GM13977 (cell line): ENCODE results near the gene MLLT3.
"Not testable (repeated sequence)": the region's sequence is repeated elsewhere in the genome, so short reads cannot be mapped to it uniquely, and the experiment has no call there.

Experiments
- DNase-seq: peaks from one replicate; pipeline ENCODE4 v3.0.0; 2012; ENCODE audit warnings: low spot score
- CTCF ChIP-seq: IDR thresholded peaks from 2 replicates; pipeline ENCODE4 v1.5.1; 2012; ENCODE audit warnings: mild to moderate bottlenecking, control low read depth; ENCODE audit not compliant: insufficient read depth; ENCODE audit errors: extremely low read depth, missing control alignments
- in situ Hi-C: fragments of 300-500 bp; cut with MboI; formaldehyde crosslinking; loops from one replicate; pipeline ENCODE4 v1.12.0; 2022; ENCODE audit warnings: low sequenced_read_pairs, low pct_unique_long_range_greater_than_20kb, mixed read lengths, inconsistent platforms; ENCODE audit not compliant: unreplicated experiment

The MLLT3 gene

GRCh38 chr9:20658677-20659473 is 36.6 kb upstream of the MLLT3 start:
- in situ Hi-C loops = no loop called here
- TF ChIP-seq CTCF = no peak
- no peak for DNase-seq

GRCh38 chr9:20658246-20658667 is 36.0 kb upstream of the MLLT3 start:
- DNase-seq, in situ Hi-C loops: not testable (repeated sequence)

GRCh38 chr9:20651939-20652338 is 29.6 kb upstream of the MLLT3 start:
- DNase-seq = no peak
- in situ Hi-C loops = no loop called here
- no peak for TF ChIP-seq CTCF

GRCh38 chr9:20650750-20651299 is 28.5 kb upstream of the MLLT3 start:
- TF ChIP-seq CTCF = no peak
- DNase-seq = no peak
- in situ Hi-C loops = no loop called here

GRCh38 chr9:20650313-20650712 is 28.0 kb upstream of the MLLT3 start:
- no peak for TF ChIP-seq CTCF
- in situ Hi-C loops = no loop called here
- no peak for DNase-seq

GRCh38 chr9:20649381-20649780 is 27.1 kb upstream of the MLLT3 start:
- no peak for TF ChIP-seq CTCF
- in situ Hi-C loops = loop anchor here (25.0 kb wide), 1 partner anchor 1162 kb away; no protein-coding TSS in a partner anchor
- no peak for DNase-seq

GRCh38 chr9:20646656-20647055 is 24.4 kb upstream of the MLLT3 start:
- no peak for TF ChIP-seq CTCF
- in situ Hi-C loops = loop anchor here (25.0 kb wide), 1 partner anchor 1159 kb away; no protein-coding TSS in a partner anchor
- no peak for DNase-seq
